SJSA1 (cell line): Measurements from ENCODE around the gene CNTN5. TPM values are rescaled to one million over a fixed set of nuclear protein-coding genes. Genes with fewer than 3 reads are reported as not detected.

Experiments used
- DNase-seq, 2 experiments: peaks; one replicate each; pipeline ENCODE4 v3.0.0-alpha.2; 2015 to 2020; ENCODE audit warnings: low spot score in 2 of 2, low read depth in 1 of 2
- H3K27ac ChIP-seq: fragments of 250-450 bp; sonication (Bioruptor Pico); 2 replicates; pipeline ENCODE4 v1.5.1; 2020; ENCODE audit warnings: mild to moderate bottlenecking, moderate library complexity
- H3K27me3 ChIP-seq: fragments of 250-450 bp; sonication (Bioruptor Pico); replicated peaks from 2 replicates; pipeline ENCODE4 v1.5.1; 2020; ENCODE audit warnings: mild to moderate bottlenecking, moderate library complexity
- H3K36me3 ChIP-seq: fragments of 250-450 bp; sonication (Bioruptor Pico); 2 replicates; pipeline ENCODE4 v1.5.1; 2020; ENCODE audit warnings: mild to moderate bottlenecking
- H3K4me1 ChIP-seq: fragments of 250-450 bp; sonication (Bioruptor Pico); replicated peaks from 2 replicates; pipeline ENCODE4 v1.6.1; 2021; ENCODE audit warnings: mild to moderate bottlenecking
- H3K4me3 ChIP-seq: fragments of 250-450 bp; sonication (Bioruptor Pico); 2 replicates; pipeline ENCODE4 v1.5.1; 2020; ENCODE audit warnings: mild to moderate bottlenecking
- H3K9me3 ChIP-seq: fragments of 250-450 bp; sonication (Bioruptor Pico); replicated peaks from 2 replicates; pipeline ENCODE4 v1.5.1; 2020; ENCODE audit warnings: mild to moderate bottlenecking
- total RNA-seq: library from RNA; depleted of rRNA; stranded (reverse); fragments of >200 nt; shearing (Covaris generic); gene quantifications from 2 replicates; pipeline ENCODE4 v1.2.3, GENCODE V29; 2014; rRNA removed

The CNTN5 gene
- not detected in 2 replicates for total RNA-seq

GRCh38 chr11:99020352-99021225, at the start of gene CNTN5:
CNTN5 (plus strand) TSS chr11:99020949.
- H3K9me3 ChIP-seq: no peaks in the 10 kb centered on the region
- no peaks in the 10 kb centered on the region for H3K4me1 ChIP-seq
- no peak within 1 kb of the TSS for H3K4me3 ChIP-seq
- H3K27ac ChIP-seq: no peak within 1 kb of the TSS
- no peak for DNase-seq
- H3K27me3 ChIP-seq: no peaks in the 10 kb centered on the region
- no peaks in the 10 kb centered on the region for H3K36me3 ChIP-seq

- Histone ChIP-seq H3K27me3 (no peaks in the 10 kb centered on the region), H3K4me1 (no peaks in the 10 kb centered on the region), H3K36me3 (no peaks in the 10 kb centered on the region), H3K4me3 (no peak overlapping the region), H3K27ac (no peak overlapping the region), H3K9me3 (no peaks in the 10 kb centered on the region)
- DNase-seq: no peak
Measured at GRCh38 chr11:98979205-98979604, 41.5 kb upstream of the CNTN5 start.

GRCh38 chr11:99015634-99016454, 4.9 kb upstream of the CNTN5 start:
- H3K27ac ChIP-seq: no peak overlapping the region
- H3K4me3 ChIP-seq: no peak overlapping the region
- H3K27me3 ChIP-seq: no peaks in the 10 kb centered on the region
- no peaks in the 10 kb centered on the region for H3K36me3 ChIP-seq
- no peaks in the 10 kb centered on the region for H3K9me3 ChIP-seq
- H3K4me1 ChIP-seq: no peaks in the 10 kb centered on the region
- DNase-seq: peak in 1 of 2 experiments; percentile 6

- Histone ChIP-seq H3K4me1 (no peaks in the 10 kb centered on the region), H3K27me3 (no peaks in the 10 kb centered on the region), H3K4me3 (no peak overlapping the region), H3K27ac (no peak overlapping the region), H3K9me3 (no peaks in the 10 kb centered on the region), H3K36me3 (no peaks in the 10 kb centered on the region)
- DNase-seq: no peak
Measured at GRCh38 chr11:99019696-99020095, 1.1 kb upstream of the CNTN5 start.

GRCh38 chr11:99037057-99037456, 16.3 kb downstream of the CNTN5 start:
- Histone ChIP-seq H3K36me3 (no peaks in the 10 kb centered on the region), H3K4me1 (no peaks in the 10 kb centered on the region), H3K4me3 (no peak overlapping the region), H3K9me3 (no peaks in the 10 kb centered on the region), H3K27me3 (no peaks in the 10 kb centered on the region), H3K27ac (no peak overlapping the region)
- DNase-seq: no peak

- H3K27me3 ChIP-seq: no peaks in the 10 kb centered on the region
- no peaks in the 10 kb centered on the region for H3K4me1 ChIP-seq
- no peak overlapping the region for H3K27ac ChIP-seq
- no peaks in the 10 kb centered on the region for H3K36me3 ChIP-seq
- DNase-seq: no peak
- H3K4me3 ChIP-seq: no peak overlapping the region
- H3K9me3 ChIP-seq: no peaks in the 10 kb centered on the region
Measured at GRCh38 chr11:99063331-99063730, 42.6 kb downstream of the CNTN5 start.

- Histone ChIP-seq H3K9me3 (no peaks in the 10 kb centered on the region), H3K27me3 (no peaks in the 10 kb centered on the region), H3K36me3 (no peaks in the 10 kb centered on the region), H3K27ac (no peak overlapping the region), H3K4me3 (no peak overlapping the region), H3K4me1 (no peaks in the 10 kb centered on the region)
- no peak for DNase-seq
Measured at GRCh38 chr11:99065121-99065520, 44.4 kb downstream of the CNTN5 start.

- Histone ChIP-seq H3K36me3 (no peaks in the 10 kb centered on the region), H3K4me3 (no peak overlapping the region), H3K4me1 (no peaks in the 10 kb centered on the region), H3K27ac (no peak overlapping the region), H3K9me3 (no peaks in the 10 kb centered on the region), H3K27me3 (no peaks in the 10 kb centered on the region)
- DNase-seq: no peak
Measured at GRCh38 chr11:99066618-99067317, 46.0 kb downstream of the CNTN5 start.

- no peak for DNase-seq
- Histone ChIP-seq H3K27me3 (no peaks in the 10 kb centered on the region), H3K4me3 (no peak overlapping the region), H3K36me3 (no peaks in the 10 kb centered on the region), H3K9me3 (no peaks in the 10 kb centered on the region), H3K4me1 (no peaks in the 10 kb centered on the region), H3K27ac (no peak overlapping the region)
Measured at GRCh38 chr11:99068832-99069231, 48.1 kb downstream of the CNTN5 start.

- H3K36me3 ChIP-seq: no peaks in the 10 kb centered on the region
- DNase-seq: no peak
- H3K27ac ChIP-seq: no peak overlapping the region
- no peaks in the 10 kb centered on the region for H3K4me1 ChIP-seq
- no peaks in the 10 kb centered on the region for H3K27me3 ChIP-seq
- H3K4me3 ChIP-seq: peak overlapping the region; percentile 22
- no peaks in the 10 kb centered on the region for H3K9me3 ChIP-seq
Measured at GRCh38 chr11:99069856-99070444, 49.2 kb downstream of the CNTN5 start.

- Histone ChIP-seq H3K36me3 (no peaks in the 10 kb centered on the region), H3K27ac (no peak overlapping the region), H3K4me1 (no peaks in the 10 kb centered on the region), H3K9me3 (no peaks in the 10 kb centered on the region), H3K27me3 (no peaks in the 10 kb centered on the region), H3K4me3 (no peak overlapping the region)
- DNase-seq: no peak
Measured at GRCh38 chr11:99079576-99079975, 58.8 kb downstream of the CNTN5 start.

GRCh38 chr11:99080154-99080553, 59.4 kb downstream of the CNTN5 start:
- H3K36me3 ChIP-seq: no peaks in the 10 kb centered on the region
- no peaks in the 10 kb centered on the region for H3K27me3 ChIP-seq
- no peak for DNase-seq
- no peak overlapping the region for H3K4me3 ChIP-seq
- H3K9me3 ChIP-seq: no peaks in the 10 kb centered on the region
- no peak overlapping the region for H3K27ac ChIP-seq
- H3K4me1 ChIP-seq: no peaks in the 10 kb centered on the region

GRCh38 chr11:99098258-99098657, 77.5 kb downstream of the CNTN5 start:
- DNase-seq: no peak
- Histone ChIP-seq H3K4me3 (no peak overlapping the region), H3K27ac (no peak overlapping the region), H3K36me3 (no peaks in the 10 kb centered on the region), H3K27me3 (no peaks in the 10 kb centered on the region), H3K4me1 (no peaks in the 10 kb centered on the region), H3K9me3 (no peaks in the 10 kb centered on the region)
